SK-N-SH treated with all-trans-retinoic acid at 6 μM for 48 hours (cell line): Measurements from ENCODE around the gene BARHL2.

Experiments used
- GLIS3 ChIP-seq: fragments of 250-450 bp; sonication (Bioruptor Pico); IDR thresholded peaks from 2 replicates; pipeline ENCODE4 v1.5.0; 2020; ENCODE audit warnings: mild to moderate bottlenecking, moderate library complexity
- RARB ChIP-seq: fragments of 250-450 bp; sonication (Bioruptor Pico); IDR thresholded peaks from 2 replicates; pipeline ENCODE4 v1.8.0; 2021; ENCODE audit warnings: mild to moderate bottlenecking, moderate library complexity
- ZC3H10 ChIP-seq: fragments of 250-450 bp; sonication (Bioruptor Pico); IDR thresholded peaks from 2 replicates; pipeline ENCODE4 v1.5.1; 2021; ENCODE audit warnings: mild to moderate bottlenecking, moderate library complexity
- ZFP3 ChIP-seq: fragments of 250-450 bp; sonication (Bioruptor Pico); IDR thresholded peaks from 2 replicates; pipeline ENCODE4 v1.5.0; 2020; ENCODE audit warnings: mild to moderate bottlenecking, moderate library complexity
- TF ChIP-seq, protein P1 (sequence below): fragments of 250-450 bp; sonication (Bioruptor Pico); IDR thresholded peaks from 2 replicates; pipeline ENCODE4 v1.8.0; 2020; ENCODE audit warnings: mild to moderate bottlenecking, moderate library complexity, borderline replicate concordance

- TF ChIP-seq, protein P1, sequence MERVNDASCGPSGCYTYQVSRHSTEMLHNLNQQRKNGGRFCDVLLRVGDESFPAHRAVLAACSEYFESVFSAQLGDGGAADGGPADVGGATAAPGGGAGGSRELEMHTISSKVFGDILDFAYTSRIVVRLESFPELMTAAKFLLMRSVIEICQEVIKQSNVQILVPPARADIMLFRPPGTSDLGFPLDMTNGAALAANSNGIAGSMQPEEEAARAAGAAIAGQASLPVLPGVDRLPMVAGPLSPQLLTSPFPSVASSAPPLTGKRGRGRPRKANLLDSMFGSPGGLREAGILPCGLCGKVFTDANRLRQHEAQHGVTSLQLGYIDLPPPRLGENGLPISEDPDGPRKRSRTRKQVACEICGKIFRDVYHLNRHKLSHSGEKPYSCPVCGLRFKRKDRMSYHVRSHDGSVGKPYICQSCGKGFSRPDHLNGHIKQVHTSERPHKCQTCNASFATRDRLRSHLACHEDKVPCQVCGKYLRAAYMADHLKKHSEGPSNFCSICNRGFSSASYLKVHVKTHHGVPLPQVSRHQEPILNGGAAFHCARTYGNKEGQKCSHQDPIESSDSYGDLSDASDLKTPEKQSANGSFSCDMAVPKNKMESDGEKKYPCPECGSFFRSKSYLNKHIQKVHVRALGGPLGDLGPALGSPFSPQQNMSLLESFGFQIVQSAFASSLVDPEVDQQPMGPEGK (CRISPR knock-in tag): no peak
- TF ChIP-seq RARB (CRISPR knock-in tag) (no peak), ZC3H10 (CRISPR knock-in tag) (no peak), GLIS3 (CRISPR knock-in tag) (no peak), ZFP3 (CRISPR knock-in tag) (no peak)
Measured at GRCh38 chr1:90694846-90695245, 22.3 kb downstream of the BARHL2 start.
